GM18526 (cell line): ENCODE measurements around the gene ULBP1.

Experiments used
- POLR2A ChIP-seq: IDR thresholded peaks from 3 replicates; pipeline ENCODE4 v1.6.1; 2011; ENCODE audit not compliant: insufficient read length; ENCODE audit errors: extremely low read depth

Gene ULBP1

GRCh38 chr6:150004783-150005717 lies 41.3 kb downstream of the ULBP1 start:
- peak; percentile 38 for TF ChIP-seq POLR2A

GRCh38 chr6:150005761-150006651 lies 42.3 kb downstream of the ULBP1 start:
- TF ChIP-seq POLR2A, result no peak

GRCh38 chr6:150006961-150007464 lies 43.3 kb downstream of the ULBP1 start:
- no peak for TF ChIP-seq POLR2A

- TF ChIP-seq POLR2A, result no peak
These were observed 44.8 kb downstream of the ULBP1 start for GRCh38 chr6:150008588-150008987.

GRCh38 chr6:150016324-150017185 lies 52.8 kb downstream of the ULBP1 start:
- no peak for TF ChIP-seq POLR2A

GRCh38 chr6:150018846-150019580 lies 55.3 kb downstream of the ULBP1 start:
- TF ChIP-seq POLR2A, result no peak
